Measurements from ENCODE around the gene MAP2K5. TPM values are rescaled to one million over a fixed set of nuclear protein-coding genes. Genes with fewer than 3 reads are reported as not detected.
A peak's percentile ranks its signal among the peaks of the same experiment; 100 is the strongest.

MAP2K5 gene
- total RNA-seq, 1 experiment from 2014 or later: 46.6 TPM

DNA sequence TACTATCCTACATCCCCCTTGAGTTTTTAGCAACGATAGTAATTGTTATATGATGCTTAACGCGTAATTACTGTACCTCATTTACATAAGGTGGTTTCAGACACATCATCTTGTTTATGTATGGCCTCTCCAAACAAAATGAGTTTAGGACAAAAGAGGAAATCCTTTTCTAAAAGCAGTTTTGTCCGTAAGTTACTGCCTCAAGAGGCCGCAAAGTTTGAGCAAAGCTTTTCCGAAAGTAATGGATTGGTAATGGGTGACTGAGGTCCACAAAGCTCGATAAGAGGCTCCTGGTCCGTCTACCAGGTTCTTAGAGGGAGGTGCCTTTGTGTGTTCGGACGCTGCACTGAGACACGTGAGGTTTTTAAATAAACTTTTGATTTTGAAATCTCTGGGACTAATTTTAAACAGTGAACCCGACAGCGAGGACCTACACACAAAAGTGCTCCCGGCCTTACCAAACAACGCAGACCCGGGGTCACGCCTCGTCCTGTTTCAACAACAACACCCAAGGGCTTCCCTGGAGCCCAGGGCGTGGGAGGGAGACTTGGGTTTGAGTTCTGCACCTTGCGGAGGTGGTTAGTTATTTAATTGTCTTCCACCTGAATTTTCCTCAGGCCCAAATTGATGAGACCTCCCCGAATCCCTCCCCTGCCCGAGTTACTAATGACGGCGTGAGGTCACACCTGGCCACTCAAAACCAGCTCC is 22.0 kb upstream of the MAP2K5 start:
- in situ Hi-C loops (cut with HindIII; ENCODE audit: low sequenced_read_pairs): no loop called here
- no peak for DNase-seq (ENCODE audit: low spot score)

DNA sequence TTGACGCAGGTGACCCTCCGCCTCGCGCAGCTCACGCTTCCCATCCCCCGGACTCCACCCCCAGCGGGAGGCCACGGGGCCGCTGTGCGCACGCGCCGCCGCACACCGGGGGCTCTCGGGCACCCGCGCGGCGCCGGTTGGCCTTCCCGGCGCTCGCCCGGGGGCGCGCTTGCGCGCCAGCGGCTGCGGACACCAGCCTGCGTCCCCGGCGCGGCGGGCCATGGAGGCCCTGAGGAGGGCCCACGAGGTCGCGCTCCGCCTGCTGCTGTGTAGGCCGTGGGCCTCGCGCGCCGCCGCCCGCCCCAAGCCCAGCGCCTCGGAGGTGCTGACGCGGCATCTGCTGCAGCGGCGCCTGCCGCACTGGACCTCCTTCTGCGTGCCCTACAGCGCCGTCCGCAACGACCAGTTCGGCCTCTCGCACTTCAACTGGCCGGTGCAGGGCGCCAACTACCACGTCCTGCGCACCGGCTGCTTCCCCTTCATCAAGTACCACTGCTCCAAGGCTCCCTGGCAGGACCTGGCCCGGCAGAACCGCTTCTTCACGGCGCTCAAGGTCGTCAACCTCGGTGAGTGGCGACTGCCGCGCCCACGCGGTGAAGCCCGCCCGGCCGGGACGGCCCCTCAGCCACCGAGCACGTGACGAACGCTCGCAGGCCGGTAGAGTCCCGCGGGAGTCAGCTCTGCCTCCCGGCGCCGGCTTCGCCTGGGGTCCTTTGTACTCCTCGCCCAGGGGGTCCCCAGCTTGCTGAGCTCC is 21.3 kb upstream of the MAP2K5 start, which contains the start of gene C15orf61:
C15orf61 (plus strand) TSS at position 103 of the 754 bp plus-strand sequence; CDS start at position 221, 118 bp downstream.
- DNase-seq (ENCODE audit: low spot score): peak; percentile 80
- in situ Hi-C loops (cut with HindIII; ENCODE audit: low sequenced_read_pairs): no loop called here

DNA sequence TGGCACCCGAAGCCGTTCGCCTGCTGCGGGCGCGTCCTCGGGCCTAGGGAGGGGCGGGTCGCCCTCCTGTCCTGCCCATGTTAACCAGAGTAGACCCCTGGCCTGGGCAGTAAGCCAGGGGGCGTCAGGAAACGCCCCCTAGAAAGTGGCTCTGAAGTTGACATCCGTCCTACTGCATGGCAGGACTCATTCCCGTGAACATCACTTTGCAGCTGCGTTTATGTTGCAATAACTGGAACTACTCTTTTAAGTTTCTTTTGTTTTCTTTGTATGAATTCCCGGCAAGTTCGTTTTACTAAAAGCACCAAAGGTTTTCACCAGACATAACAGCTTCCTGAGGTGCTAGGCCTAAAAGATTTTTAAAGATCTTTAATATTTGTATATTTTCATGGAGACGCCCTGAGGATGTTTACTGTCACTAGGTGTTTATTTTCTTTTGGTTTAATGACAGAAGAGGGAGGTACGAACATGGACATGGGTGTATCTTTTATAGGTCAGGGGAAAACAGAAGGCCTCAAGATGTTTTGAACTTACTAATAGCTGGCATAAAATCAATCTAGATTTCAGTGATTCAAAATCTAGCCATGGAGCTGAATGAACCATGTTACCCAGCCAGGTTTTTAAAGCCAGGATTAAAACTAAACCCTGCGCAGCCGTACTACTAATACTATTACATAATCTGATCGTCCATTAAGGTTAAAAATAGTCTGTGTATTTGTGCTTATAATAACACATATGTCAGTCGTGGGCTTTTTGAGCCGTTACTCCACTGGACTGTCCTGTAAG is 20.5 kb upstream of the MAP2K5 start:
- DNase-seq (ENCODE audit: low spot score): peak; percentile 79

DNA sequence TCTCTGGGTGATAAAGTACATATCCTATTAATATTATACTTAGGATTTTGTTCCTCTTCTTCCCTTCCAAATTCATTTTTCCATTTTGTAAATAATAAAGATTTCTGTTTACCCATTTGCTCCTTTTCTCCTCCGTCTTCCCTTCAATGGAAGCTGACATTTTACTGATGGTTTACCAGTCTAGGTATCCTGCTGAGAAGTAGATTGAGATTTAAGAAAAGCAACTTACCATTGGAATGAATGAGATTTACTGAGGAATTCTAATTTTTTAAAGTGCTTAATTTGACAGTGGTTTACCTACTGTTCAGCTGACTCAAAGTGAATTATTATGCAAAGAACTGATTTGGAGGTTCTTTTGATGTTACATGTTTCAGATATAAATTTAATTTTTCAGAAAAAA is 19.2 kb upstream of the MAP2K5 start:
- in situ Hi-C loops (cut with HindIII; ENCODE audit: low sequenced_read_pairs): no loop called here
- no peak for DNase-seq (ENCODE audit: low spot score)

More for the DNA sequence above, 20.5 kb upstream of the MAP2K5 start:
- in situ Hi-C loops (cut with HindIII; ENCODE audit: low sequenced_read_pairs): no loop called here

DNA sequence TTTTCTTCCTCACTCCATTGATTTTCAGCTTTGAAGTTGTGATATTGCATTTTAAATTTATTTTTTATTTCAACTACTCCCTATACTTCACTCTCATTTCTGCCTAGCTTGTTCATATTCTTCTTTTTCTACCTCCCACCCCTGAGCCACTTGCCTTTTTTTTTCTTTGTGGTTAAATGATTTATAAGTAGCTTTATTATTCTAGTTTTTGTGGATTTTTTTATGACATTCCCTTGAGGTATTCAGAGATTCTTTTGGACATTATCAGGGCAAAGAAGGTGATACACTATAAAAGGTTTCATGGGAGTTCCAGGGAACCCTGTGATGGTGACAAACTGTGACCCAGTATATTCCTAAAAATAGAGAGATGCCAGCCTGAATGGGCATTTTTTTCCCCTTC is 18.3 kb upstream of the MAP2K5 start:
- DNase-seq (ENCODE audit: low spot score): no peak
- in situ Hi-C loops (cut with HindIII; ENCODE audit: low sequenced_read_pairs): no loop called here

DNA sequence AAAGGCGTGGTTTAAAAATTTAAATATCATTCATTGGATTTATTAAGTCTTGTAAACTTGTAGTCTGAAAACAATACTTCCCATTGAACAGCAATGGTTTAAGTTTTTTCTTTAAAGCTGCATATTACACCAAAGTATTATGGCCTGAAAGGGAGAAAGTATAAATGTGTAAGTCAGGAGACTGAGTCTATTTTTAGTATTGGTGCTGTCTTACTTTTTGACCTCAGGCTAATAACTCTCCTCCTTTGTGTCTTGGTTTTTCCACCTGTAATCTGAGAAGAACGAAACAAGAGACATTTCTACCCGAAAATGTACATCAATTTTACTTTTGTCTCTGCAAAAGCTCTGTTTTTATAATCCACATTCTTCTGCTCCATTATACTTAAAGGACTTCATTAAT is 14.0 kb upstream of the MAP2K5 start:
- in situ Hi-C loops (cut with HindIII; ENCODE audit: low sequenced_read_pairs): no loop called here
- DNase-seq (ENCODE audit: low spot score): no peak

DNA sequence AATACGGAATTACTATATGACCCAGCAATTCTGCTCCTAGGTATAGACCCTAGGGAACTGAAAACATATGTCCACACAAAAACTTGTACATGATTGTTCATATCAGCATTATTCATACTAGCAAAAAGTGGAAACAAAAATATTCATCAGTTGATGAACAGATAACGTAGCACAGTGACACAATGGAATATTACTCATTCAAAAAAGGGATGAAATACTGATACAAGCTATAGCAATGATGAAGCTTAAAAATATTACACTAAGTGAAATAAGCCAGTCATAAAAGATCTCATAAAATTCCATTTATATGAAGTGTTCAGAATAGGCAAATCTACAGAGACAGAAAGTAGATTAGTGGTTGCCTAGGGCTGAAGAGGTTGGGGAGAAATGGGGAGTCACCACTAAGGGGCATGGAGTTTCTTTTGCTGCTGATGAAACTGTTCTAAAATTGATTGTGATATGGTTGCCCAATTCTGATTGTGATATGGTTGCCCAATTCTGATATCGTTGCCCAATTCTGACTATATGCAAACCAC is 11.1 kb upstream of the MAP2K5 start:
- no peak for DNase-seq (ENCODE audit: low spot score)
- in situ Hi-C loops (cut with HindIII; ENCODE audit: low sequenced_read_pairs): no loop called here

DNA sequence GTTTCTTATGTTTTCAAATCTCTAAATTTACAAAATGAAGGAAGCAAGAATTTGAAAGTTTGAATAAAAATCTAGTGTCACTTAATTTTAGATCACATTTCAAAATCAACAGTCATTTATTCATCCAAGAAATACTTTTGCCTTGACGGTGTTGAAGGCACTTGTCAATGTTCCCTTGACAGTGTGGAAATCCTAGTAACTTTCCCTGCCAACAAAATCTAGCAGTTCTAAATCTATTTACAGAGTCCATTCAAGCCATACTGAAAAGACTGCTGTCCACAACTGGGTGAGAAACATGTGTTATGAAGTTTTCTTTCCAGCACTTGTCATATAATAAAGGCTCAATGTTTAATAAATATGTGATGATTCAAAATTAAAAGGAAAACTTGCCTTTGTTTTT is 8.6 kb upstream of the MAP2K5 start:
- in situ Hi-C loops (cut with HindIII; ENCODE audit: low sequenced_read_pairs): no loop called here

DNA sequence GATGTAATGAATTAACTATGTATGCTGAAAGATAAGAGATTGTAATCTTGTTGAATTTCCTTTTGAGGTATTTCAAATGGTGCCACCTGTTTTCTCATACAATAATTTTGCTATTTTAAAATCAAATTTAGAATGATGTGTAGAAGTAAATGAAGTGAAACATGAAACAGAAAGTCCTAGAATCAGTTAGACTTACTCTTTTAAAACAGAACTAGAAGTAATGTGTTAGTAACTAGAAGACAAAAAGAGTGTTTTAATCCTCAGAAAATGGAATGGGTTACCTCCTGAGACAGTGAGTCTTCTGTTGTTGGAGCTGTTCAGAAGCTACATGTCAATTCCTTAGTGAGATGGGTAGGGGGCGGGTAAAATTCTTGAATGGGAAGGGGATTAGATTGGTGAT is 8.1 kb upstream of the MAP2K5 start:
- DNase-seq (ENCODE audit: low spot score): no peak
- in situ Hi-C loops (cut with HindIII; ENCODE audit: low sequenced_read_pairs): no loop called here

More for the DNA sequence above, 8.6 kb upstream of the MAP2K5 start:
- no peak for DNase-seq (ENCODE audit: low spot score)

DNA sequence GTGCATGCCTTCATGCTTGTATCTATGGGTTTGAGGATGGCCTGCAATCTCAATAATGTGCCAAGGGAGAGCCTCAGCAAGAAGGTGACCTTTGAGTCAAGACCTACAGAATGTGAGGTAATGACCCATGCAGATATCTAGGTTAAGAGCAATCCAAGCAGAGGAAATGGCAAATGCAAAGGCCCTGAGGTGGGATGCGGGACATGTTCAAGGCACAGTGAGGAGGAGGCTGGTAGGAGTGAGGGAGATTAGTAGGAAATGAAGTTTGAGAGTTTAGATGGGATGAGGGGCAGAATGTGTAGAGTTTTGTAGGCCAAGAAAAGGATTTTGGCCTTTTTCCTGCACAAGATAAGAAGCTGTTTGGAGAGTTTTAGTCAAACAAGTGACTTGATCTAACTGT is 4.7 kb upstream of the MAP2K5 start:
- no peak for DNase-seq (ENCODE audit: low spot score)
- in situ Hi-C loops (cut with HindIII; ENCODE audit: low sequenced_read_pairs): no loop called here

DNA sequence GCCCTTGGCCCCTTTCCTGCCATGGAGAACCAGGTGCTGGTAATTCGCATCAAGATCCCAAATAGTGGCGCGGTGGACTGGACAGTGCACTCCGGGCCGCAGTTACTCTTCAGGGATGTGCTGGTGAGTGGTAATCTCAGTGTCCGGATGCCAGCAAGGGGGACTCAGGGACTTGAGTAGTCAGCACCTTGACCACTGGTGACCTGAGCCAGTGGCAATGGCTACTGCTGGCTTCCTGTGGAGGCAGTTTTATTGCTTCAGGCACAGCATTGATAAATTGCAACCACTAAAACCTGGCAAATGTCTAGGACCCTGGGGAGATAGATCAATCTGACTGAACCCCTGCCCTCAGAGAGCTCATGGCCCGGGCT is 830 bp downstream of the MAP2K5 start:
- peak; percentile 48 for DNase-seq (ENCODE audit: low spot score)
- in situ Hi-C loops (cut with HindIII; ENCODE audit: low sequenced_read_pairs): no loop called here

DNA sequence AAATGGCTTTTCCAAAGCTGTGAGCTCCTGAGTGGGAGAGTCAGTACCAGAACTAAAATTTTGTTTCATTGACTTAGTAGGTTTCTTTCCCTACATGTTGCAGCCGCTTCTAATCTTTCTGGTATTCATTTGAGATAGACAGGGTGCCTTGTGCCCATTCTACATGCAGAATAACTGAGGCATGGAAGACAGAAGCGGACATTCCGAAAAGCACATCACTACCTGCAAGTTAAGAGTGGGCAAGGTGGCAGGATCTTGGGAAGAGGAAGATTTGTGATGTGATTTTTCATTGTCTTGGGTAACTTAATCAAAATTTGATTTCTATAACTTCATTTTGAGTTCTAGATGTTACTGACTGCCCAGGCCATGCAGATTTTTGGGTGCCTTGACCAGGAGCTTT is 2.0 kb downstream of the MAP2K5 start:
- in situ Hi-C loops (cut with HindIII; ENCODE audit: low sequenced_read_pairs): no loop called here
- DNase-seq (ENCODE audit: low spot score): no peak

DNA sequence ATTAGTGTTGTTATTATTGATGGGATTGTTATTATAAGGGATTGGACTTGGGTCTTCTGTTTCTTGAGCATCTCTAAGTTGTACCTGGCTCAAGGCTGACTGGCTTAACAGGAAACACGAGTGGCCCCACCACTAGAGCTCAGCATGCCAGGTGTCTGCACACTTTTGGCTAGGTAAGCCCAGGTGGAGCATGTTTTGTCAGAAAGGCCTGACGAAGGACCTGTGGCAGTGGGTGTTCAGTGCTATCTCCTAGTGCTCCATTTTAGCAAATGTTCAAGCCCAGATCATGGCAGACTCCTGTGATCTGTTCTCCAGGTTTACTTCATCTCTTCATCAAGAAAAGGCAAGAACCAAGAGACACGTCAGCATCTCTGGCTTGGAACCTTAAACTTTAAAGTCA is 3.4 kb downstream of the MAP2K5 start:
- in situ Hi-C loops (cut with HindIII; ENCODE audit: low sequenced_read_pairs): no loop called here
- DNase-seq (ENCODE audit: low spot score): no peak

DNA sequence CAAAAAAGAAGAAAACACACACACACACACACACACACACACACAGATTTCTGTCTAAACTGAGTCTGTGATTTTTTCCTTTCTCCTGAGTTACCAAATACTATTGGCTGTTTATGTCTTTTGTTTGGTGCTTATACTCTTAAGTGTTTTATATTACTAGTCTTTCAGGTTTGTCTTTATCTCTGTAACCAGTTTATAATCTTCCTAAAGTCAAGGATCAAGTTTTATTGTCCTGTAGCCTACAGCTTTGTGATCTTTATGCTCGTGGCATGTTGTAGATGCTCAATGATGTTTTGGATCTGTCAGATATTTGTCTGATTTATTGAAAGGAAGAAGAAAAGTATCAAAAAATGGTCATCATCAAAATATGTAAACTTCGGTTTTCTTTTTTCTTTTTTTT is 4.6 kb downstream of the MAP2K5 start:
- no peak for DNase-seq (ENCODE audit: low spot score)
- in situ Hi-C loops (cut with HindIII; ENCODE audit: low sequenced_read_pairs): no loop called here

DNA sequence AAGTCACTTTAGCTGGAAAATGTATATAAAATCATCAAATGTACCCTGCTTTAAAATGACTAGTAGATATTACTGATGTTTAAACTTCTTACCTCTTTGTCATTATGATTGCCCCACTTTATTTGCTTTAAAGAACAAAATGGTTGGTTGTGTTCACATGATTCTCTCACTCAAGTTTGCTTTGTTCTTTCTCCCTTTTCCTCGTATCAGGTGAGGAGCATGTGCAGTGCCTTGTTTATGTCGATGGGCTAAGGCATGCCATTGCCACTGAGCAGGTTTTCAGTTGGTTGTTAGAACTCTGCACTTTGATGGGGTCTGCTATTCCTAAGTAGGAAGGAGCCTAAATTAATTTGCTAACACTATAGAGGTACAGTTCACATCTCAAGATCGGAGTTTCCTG is 5.3 kb downstream of the MAP2K5 start:
- no peak for DNase-seq (ENCODE audit: low spot score)
- in situ Hi-C loops (cut with HindIII; ENCODE audit: low sequenced_read_pairs): no loop called here

DNA sequence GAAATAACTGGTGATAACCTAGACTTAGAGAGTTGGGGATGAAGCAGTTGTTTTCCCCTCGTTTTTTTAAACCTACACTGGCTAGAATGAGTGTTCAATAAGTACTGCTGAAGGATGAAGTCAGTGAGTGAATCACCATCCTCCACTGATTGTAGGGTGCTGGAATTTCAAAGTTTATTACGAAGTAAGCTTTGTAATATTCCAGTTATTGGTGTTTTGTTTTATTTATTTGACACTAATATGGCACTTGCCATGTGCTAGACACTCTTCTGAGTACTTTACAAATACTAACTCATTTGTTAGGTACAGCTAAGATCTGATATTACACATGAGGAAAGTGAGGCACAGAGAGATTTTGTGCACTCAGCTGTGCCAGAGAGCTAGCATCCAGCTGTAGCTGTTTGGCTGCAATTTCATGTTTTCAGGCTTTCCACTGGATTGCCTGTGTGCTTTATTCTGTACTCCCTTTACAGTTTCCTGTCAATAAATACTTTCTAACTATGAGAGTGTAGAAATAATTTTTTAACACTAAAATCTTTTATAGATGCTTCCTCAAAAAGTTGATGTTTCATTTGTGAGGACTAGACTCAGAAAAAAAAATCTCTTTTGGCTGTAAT is 5.8 kb downstream of the MAP2K5 start:
- no peak for DNase-seq (ENCODE audit: low spot score)
- in situ Hi-C loops (cut with HindIII; ENCODE audit: low sequenced_read_pairs): no loop called here

DNA sequence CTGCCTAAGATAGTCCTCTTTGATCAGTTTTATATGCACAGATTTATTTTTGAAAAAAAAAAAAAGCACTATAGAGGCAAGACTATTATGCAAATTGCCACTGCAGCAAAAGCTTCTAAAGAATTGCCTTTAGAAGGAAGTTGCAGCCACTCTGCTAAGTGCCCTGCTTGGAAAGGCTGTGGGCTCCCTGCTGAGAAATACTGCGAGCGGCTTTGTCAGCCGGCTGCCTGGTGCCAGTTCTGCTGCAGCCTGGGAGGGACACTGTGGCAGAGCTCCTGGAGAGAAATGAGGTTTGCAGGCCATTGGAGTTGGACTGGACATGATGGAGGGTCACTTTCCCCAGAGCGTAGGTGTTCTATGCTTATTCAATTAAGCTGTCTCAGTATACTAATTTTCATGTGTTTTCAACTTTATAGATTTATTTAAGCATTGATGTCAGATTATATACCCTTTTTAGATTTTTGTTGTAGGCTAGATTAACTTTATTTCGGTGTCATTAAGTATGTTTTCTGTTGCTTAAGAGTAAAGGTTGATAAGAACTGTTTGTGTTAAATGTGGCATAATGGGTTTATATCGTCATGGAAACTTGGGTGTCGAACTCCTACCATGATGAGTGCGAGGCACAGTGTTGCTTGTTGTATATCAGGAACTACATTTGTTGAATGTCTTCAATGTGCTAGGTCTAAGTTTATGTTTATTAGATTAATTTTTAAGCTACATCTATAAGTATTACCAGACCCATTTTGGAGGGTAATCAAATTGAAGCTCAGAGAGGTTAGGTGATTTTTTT is 6.6 kb downstream of the MAP2K5 start:
- in situ Hi-C loops (cut with HindIII; ENCODE audit: low sequenced_read_pairs): no loop called here
- peak; percentile 86 for DNase-seq (ENCODE audit: low spot score)

DNA sequence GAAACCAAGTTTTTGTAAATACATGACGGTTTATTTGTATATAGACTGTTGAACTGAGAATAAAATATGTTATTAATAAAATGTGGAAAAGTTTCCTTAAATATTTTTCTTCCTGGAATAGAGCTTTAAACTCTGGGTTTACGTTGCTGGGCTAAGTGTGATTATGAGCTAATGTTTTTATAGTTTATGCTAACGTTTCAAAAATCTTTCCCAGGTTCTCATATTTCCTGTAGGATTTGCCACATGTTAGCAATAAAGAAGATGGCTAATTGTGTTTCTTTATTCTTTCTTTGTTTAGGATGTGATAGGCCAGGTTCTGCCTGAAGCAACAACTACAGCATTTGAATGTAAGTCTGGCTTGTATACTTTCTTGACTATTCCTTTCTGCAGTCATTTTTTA is 7.2 kb downstream of the MAP2K5 start:
- DNase-seq (ENCODE audit: low spot score): no peak
- in situ Hi-C loops (cut with HindIII; ENCODE audit: low sequenced_read_pairs): no loop called here

DNA sequence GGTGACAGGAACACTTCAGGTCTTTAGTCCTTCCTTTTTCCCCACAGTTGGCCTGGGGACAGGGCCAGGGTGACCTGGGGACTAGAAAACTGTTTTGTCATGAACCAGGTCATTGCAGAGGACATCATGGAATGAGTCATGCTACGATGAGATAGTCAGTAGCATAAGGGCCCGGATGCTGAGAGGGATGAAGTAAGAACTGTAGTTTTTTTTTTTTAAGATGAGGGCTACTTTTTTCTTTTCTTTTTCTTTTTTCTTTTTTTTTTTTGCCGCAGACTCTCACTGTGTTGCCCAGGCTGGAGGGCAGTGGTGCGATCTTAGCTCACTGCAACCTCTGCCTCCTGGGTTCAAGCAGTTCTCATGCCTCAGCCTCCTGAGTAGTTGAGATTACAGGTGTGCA is 8.0 kb downstream of the MAP2K5 start:
- no peak for DNase-seq (ENCODE audit: low spot score)
- in situ Hi-C loops (cut with HindIII; ENCODE audit: low sequenced_read_pairs): no loop called here

All from G401 (cell line).